Islet precursor cell (in vitro differentiated cells): Measurements from ENCODE around the gene SRGAP2B.
"Not testable (repeated sequence)": the region's sequence is repeated elsewhere in the genome, so short reads cannot be mapped to it uniquely, and the experiment has no call there.

Experiments
- DNase-seq: peaks from one replicate; pipeline ENCODE4 v3.0.0-alpha.2; 2018

The SRGAP2B gene

DNA sequence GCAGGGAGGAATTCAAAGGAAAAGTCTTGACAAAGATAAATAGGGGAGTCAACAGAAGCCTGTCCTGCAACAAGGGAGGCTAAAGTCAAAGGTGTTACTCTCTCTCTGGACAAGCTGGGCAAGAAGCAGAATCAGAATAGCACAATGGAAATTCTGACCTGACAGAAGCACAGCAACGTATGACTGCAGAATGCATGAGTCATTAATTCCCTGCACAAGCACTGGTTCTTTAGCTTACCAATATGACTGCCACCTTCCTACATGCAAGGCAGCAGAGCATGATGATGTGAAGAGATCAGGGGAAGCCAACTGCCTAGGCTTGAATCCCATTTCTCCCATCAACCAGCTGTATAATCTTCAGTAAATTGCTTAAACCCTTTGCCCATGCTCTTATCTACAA, 153.4 kb downstream of the SRGAP2B start:
- DNase-seq = not testable (repeated sequence)

DNA sequence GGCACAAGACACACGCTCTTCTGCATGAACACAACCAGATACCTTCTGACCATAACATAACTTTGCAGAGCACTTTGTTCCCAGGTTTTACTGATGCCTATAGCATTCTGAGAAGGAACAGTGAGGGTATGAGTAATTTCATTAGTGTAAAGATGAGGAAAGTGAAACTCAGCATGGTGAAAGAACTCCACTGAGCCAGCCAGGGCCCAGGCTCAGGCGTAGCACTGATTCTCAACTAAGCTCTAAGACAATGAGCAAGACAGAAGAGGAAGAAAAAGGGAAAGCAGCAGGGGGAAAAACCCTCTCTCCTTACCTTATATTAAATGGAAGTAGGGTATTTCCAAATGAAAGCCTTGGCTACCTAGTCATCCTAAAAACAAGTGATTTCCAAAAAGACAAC, 155.1 kb downstream of the SRGAP2B start:
- not testable (repeated sequence) for DNase-seq

DNA sequence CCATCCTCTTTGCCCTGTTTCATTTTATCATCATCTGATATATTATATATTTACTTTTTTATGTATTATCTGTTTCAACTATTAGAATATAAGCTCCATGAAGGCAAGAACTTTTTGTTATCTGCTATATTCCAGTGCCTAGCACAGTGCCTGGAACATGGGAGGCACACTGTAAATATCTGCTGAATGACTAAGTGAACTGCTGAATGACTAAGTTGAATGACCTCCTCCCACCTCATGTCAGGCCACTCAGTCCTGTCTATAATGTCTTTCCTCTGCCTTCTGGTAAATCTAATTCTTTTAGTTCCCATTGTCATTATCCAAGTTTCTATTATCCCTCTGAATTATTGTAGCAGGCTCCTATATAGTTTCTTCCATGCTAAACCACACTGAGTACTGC, 156.5 kb downstream of the SRGAP2B start:
- not testable (repeated sequence) for DNase-seq

DNA sequence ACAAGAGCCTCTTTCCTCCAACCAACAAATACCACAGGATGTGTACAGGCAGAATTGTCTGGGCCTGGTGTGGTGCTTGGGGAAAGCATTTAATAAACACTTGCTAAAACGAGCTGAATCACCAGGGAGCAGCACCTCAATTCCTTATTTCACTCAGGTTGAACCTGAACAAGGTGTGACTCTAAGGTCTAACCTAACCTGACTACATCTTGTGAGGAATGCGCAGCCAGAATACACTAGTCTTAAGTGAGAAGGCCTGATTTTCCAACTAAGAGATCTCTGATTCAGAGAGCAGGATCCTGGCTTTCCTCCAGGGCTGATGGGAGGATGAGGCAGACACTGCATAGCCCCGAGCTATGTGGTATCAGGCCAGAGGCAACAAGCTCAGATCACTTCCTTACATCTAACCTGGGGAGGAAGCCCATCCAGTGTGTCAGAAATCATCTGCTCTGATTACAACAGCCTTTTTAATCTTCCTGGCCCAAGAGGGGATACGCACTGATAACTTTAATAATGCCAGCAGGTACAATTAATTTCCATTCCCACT, 158.9 kb downstream of the SRGAP2B start:
- not testable (repeated sequence) for DNase-seq

DNA sequence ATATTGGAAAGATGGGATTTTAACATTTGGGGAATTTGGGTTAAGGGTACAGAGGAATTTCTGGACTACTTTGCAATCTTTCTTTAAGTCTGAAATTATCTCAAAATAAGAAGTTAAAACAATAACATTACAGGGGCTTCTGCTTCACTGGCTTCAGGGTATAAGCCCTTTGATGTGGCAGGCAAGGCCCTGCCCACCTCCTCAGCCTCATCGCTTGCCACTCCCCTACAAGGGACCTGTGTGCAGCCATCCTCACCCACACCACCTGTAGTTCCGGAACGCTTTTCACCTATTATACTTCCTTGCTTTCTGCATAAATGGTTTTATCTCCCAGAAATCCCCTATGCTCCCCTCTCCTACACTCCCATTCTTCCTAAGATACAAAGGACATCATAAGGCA, 159.8 kb downstream of the SRGAP2B start:
- not testable (repeated sequence) for DNase-seq

DNA sequence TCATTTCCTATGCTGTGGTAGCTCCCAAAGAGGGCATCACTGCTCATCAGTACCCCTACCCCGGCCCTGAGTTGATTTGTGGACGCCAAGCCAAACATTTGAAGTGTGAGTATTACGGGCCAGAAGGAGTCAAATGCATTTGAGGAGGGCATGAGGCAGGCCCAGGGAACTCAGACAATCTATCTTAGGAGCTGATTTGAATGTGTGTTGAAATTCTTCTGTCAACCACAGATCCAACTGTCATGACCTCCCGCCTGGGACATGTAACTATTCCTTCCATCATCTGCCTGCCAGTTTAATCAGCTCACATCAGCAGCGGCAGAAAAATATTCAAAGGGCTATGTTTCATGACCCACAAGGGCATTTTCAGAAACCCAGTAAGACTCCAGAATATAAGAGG, 162.1 kb downstream of the SRGAP2B start:
- not testable (repeated sequence) for DNase-seq

DNA sequence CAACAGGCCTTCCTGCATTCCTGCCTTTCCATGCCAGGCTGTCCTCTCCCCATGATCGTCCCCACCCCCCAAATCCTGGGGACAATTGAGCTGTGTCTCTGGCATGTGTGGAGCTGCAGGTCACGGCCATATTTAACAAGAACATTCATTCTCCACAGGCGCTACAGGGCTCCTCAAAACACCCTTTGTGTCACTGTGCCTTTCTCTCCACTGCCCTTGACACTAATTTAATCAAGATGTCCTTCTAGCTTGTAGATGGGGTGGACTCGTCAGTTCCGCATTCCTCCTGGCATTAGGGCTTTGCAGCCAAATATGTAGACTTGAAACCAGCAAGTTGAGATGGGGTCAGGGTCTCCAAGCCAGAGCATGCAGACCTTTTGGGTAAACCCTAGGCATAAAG, 163.0 kb downstream of the SRGAP2B start:
- DNase-seq = peak; percentile 13

DNA sequence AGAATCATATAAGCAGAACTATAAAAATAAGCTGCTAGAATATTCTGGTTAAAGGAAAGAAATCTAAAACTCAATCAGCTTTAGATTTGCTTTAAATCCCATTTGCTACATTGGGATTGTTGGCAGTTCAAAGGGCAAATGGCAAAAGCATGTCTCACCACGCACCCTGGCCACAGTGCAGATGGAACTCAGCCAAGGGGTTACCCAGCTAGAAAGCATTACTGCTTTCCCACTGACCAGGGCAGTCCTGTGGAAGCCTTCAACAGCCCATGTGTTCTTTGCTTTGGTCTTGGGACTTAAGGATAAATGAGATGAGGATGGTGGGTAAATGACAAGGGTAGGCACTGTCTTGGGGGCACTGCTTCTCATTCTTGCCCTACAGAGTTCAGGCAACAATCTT, 163.6 kb downstream of the SRGAP2B start:
- DNase-seq = not testable (repeated sequence)

DNA sequence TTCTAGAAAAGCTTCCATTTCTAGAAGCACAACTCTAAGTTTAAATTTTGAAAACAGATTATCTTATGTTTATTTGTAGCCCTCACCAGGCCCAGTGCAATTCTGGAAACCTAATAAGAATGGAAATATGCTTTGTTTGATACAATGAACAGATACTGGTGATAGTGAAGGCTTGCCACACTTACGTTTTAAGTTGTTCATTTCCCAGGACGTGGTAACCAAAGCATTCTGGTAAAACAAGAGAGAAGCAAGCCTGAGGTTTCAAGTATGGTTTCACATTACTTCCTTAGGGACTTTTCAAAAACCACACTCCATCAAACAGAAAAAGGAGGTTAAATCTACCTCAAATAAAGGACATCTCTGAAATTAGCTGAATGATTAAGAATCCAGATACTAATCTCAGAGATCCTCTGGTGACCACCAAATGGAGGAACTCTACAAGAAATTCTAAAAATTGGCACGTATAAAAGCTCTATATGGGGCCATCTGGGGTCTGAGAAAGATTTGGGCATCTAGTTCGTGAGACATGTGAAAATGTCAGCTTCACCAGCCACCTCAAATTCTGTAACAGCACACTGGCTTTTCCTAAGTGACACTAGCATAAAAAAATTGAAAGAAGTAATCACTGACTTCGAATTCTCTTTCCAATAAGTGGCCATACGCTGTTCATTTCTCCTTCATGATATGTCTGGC, 164.9 kb downstream of the SRGAP2B start:
- DNase-seq = not testable (repeated sequence)

DNA sequence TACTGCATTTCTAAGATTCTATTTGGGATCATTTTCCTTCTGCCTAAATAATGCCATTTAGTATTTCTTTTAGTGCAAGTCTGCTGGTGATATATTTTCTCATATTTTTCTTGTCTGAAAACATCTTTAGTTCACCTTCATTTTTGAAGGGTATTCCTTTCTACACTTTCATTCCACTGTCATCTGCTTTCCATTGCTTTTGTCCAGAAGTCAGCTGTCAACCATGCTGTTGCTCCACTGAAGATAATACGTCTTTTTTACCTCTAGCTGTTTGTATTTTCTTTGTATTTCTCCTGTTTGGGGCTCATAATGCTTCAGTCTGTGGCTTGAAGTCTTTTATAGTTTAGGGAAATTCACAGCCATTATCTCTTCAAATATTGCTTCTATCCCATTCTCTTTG, 167.8 kb downstream of the SRGAP2B start:
- DNase-seq = not testable (repeated sequence)

DNA sequence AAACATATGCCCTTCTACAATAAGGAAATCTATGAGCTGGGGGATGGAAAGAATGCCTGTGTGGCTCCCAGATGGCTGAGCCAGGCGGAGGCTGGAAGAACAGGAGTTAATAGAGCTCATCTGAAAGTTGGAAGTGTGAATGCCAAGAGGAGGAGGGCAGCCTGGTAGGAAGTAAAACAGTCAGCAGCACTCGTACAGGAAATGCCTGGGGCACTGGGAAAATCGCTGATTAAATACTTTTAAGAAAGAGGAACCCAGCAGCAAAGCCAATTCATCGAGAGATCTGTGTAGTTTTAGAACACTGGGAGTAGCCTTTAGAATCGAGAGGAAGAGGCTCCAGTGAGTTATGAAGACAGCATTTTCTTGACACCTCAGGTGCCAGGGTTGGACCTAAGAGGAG, 171.5 kb downstream of the SRGAP2B start:
- DNase-seq = not testable (repeated sequence)

DNA sequence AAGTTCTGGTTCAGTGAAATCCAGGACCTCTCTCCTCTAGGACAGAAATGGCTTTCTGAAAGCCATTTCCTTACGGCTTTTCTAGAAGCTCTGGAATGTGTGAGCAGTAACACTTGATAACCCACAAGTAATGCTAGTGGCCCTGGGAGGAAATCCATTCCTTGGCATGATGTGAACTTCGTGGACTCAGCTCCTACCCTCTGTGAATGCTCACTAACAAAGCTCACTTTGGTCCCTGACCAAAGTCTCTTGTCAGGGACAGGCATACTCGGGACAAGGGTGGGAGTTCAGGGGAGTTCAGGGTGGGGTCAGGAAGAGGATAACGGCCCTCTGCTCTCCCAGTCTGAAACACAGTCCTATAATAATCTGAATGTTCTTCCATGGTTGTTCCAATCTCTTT, 172.3 kb downstream of the SRGAP2B start:
- DNase-seq = peak; percentile 43

DNA sequence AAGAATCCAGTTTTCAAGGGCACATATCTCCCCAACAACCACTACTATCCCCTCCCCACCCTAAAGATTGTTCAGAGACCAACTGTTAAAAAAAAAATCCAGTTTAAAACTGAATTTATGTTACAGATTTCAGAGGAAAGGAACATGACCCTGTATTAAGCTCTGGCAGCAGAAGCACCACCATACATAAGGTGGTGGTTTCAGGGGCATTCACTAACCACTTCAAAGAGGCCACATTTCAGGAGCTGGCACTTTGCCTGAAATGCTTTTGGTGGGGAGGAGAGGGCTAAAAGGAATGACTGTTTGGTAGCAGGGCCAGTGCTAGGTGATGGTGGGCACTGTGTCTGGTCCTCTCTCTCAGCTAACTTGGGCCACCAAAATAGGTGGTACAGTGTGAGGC, 176.0 kb downstream of the SRGAP2B start:
- not testable (repeated sequence) for DNase-seq

DNA sequence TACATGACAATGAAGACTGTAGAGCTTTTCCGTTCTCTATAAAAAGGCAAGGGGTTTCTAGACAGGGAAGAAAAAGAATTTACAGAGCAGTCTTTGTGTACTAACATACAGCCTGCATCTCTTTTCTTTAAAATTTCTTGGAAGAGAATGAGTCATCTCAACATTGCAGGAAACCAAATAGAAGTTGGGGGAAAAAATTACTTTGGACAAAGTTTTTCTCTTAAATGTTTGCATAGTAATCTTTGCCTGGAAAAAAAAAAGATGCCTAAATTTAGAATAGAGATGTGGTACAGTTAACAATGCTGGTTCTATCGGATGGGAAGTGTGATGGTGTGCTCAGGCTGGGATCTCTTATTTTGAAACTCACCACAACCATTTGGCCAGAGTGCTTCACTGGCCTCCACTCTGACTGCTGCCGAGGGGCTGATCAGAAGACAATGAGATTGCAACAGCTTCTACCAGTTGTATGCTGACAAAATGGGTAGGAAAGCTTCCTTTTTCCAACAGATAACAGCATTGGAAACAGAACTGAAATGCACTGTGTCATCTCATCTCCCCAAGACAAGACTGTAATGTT, 177.0 kb downstream of the SRGAP2B start:
- DNase-seq = not testable (repeated sequence)

DNA sequence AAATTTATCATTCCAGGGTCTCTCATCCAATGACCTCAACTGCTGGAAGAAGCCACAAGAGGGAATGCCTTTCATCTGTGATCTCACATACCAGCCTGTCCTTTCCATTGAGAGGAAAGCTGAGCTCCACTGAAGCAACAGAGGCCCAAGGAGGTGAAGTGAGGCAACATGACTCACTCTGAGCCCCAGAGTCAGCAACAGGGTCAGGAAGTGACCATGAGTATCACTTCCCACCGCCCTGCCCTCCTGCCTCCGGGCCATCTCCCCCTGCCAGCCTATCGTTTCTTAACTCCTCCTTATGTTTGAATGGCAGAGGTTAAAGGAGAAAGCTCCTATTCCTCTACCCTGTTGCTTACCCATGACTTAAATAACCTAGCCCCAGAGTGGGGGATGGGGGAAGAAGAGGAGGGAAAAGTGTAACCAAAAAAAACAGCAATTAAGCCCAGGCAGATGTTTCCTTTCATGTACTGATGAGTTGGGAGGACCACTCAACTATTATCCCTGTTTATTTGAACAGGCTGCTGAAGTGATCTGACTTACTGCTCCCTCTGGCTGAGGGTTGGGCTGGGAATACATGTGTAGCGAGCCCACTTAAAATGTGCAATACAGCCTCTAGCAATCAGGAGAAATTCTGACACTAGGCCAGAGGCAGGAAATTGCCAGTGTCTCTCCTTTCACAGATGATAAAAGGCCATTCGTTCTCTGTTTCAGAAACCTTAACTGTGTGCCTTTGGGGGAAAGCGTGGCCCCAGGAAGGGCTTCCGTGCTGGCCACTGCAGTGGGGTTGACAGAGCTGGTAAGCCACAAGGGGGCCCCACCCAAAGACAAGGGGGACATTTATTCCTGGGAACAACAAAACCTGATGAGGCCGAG, 177.7 kb downstream of the SRGAP2B start:
- DNase-seq = not testable (repeated sequence)

DNA sequence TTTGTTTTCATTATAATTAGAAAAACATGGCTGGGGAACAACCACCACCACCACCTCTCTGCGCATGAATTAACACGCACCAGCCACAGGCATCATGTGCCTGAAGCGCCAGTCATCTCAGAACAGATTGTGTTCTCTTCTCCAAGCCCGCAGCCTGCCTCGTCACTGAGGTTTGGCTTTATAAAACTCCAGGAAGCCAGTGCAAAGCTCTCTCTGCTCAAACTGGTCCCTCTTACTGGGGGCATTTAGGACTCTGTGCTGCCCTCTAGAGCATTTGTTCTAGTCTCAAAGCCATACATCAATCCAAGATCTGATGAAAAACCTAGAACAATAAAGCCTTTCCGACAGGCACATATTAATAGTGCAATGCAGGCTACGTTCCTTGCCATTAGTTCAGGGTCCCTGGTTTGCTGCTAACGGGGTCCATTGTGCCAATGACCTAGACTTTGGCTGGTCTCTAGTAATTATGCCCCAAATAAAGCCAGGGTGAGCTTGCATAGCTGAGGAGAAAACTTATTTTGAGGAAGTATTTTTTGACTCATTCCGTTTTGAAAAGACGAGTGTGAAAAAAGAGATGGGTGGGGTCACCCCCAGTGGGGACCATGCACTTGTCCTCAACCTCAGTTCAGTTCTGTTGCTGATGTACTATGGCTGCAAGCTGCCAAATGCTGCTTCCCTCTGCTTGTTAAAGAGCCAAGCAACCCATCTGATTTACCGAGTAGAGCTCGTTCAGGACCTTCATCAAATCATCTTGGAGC, 181.0 kb downstream of the SRGAP2B start:
- DNase-seq = not testable (repeated sequence)

DNA sequence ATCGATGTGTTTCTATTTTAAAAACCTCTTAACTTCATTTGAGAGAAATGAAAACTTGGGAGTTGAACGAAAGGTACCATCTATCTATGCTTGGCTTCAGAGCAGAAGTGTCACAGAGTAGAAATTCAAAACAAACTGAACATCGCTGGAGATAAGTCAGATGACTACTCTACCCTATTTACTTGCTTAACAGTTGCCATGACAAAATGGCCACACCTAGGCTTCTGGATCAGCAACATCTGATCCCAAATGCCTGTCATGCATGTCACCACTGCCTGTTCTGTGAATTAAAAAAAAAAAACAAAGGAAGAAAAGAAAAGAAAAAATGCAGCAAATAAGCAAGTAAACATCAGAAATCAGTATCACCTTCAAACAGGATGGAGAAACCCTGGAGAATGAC, 181.7 kb downstream of the SRGAP2B start:
- not testable (repeated sequence) for DNase-seq

DNA sequence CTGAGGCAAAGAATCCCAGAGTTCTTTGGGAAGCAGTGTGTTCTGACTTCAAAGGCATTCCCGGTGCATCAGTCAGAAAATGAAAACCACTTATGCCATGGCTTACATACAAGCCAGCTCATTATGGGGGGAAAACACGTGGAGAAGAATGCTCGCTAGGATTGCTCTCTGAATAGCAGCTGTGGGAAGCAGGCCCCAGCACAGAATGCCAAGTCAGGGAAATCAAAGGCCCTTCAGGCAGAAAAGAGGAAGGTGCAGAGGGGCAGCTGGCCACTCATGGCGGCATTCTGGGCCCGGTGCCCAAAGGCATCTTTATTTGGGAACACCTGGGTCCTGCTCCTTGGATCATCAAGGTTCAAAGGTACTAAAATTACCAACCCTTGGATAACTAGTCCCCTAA, 184.4 kb downstream of the SRGAP2B start:
- not testable (repeated sequence) for DNase-seq

DNA sequence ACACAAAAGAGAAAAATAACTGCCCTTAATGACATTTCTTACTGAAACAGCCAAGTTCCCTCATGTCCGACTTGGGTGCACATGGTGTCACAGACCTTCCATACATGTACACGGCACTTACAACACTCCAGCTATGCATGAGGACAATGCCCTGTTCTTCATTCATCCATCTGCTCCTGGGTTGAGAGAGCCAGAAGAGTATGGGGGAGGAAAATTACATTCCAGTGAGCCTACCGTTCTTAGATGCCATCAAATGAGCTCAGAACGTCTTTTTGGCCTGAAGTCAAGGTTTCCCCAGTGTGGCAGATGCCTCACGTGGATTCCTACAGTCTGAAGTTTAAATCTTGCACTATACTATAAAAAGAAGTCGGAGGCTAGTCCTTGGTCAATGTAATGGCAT, 194.3 kb downstream of the SRGAP2B start:
- DNase-seq = not testable (repeated sequence)

DNA sequence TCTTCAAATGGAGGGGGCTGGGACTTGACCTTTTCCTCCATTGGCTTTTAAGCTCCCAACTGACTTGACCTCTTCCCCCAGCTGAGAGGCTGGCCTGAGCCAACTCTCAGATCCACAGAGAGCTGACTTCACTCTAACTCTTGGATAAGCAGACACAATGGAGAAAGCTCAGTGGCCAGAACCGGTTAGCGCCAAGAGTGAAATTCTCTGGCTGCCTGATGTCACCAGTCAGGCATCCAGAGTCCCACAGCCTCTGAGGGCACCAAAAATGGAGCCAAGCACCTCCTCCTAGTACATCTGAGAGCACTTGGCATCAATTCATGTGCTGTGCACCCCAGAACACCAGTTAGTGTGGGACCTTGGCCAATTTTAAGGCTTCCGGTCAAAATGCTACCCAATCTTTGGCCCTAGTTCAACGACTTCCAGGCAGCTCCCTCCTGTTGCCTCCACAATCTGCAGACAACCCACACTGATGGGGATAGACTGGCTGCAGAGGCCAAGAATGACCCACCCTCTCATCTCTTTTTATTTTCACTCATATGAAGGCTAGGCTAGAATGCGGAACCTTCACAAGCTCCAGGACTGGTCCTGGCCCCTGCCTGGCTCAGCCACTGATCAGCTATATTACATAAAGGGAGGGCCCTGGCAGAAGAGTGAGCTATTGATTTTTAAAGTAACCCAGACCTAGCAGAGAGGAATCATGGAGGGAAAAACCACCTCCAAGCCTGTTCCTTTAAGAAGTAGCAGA, 200.5 kb downstream of the SRGAP2B start:
- DNase-seq = not testable (repeated sequence)

DNA sequence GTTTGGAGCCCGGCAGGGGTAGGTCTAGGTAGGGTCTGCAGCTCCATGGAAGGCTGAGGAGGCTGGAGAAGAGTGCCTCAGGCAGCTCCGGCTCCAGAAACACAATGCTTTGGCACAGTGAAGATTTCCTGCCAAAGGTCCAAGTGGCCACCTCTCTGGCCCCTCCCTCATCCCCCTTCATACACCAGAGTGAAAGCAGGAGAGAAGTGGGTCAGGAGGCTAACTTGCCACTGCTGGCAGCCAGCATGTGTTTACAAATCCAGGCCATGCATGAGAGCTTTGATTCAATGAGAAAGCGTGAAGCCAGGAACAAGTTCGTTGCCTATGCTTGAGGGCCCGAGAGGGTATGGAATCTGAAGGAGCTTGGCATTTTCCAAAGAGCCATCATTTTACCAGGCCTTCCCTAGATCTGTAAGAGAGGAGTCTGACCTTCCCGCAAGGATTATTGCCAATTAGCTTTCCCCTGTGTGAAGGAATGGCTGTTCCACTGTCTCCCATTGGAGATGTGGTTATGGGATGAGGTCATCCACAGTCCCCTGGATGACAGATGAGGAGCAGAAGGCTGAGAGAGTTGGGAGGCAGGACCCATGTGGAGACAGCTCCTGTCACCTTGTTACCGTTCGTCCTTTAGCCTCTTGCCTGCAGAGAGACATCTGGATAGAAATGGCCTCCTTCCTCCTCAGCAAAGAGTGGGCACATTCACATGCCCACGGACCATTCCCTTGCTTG, 201.3 kb downstream of the SRGAP2B start:
- not testable (repeated sequence) for DNase-seq
